Natural killer cell (primary cell): ENCODE results near the gene EVI2A. TPM values are rescaled to one million over a fixed set of nuclear protein-coding genes. Genes with fewer than 3 reads are reported as not detected.

ENCODE experiments used
- ATAC-seq, 3 donors: fragments of 150-1000 bp in 2 of 3; fragments of 200-7000 bp in 1 of 3; cut with Tn5 transposase; 1 replicate in 1 of 3; 2 replicates in 2 of 3; pipeline ENCODE4 v1.10.0; 2021; ENCODE audit warnings: mild to moderate bottlenecking in 2 of 3, moderate library complexity in 2 of 3
- DNase-seq, 2 donors: peaks; one replicate each; pipeline versions ENCODE4 v3.0.0 to v3.0.0-alpha.2; 2013 to 2021; ENCODE audit warnings: mixed read lengths in 1 of 2
- H3K27ac ChIP-seq: one replicate; pipeline ENCODE4 v1.5.1; 2013; ENCODE audit warnings: mild to moderate bottlenecking, low read length
- H3K27me3 ChIP-seq: one replicate; pipeline ENCODE4 v1.6.1; 2013; ENCODE audit warnings: low read length; ENCODE audit not compliant: control insufficient read depth, insufficient read depth
- H3K36me3 ChIP-seq: one replicate; pipeline ENCODE4 v1.6.1; 2013; ENCODE audit warnings: low read length; ENCODE audit not compliant: control insufficient read depth, insufficient read depth
- H3K4me1 ChIP-seq: one replicate; pipeline ENCODE4 v1.6.1; 2013; ENCODE audit warnings: low read length; ENCODE audit not compliant: control insufficient read depth, insufficient read depth
- H3K4me3 ChIP-seq: one replicate; pipeline ENCODE4 v1.5.1; 2013; ENCODE audit warnings: low read length
- H3K9me3 ChIP-seq: one replicate; pipeline ENCODE4 v1.6.1; 2013; ENCODE audit warnings: low read length; ENCODE audit not compliant: control insufficient read depth, insufficient read depth
- H3K27ac Mint-ChIP-seq, 2 donors: one replicate each; pipeline ENCODE4 v1.8.0; 2022; ENCODE audit warnings: mild to moderate bottlenecking in 2 of 2, mixed read lengths in 2 of 2, moderate library complexity in 1 of 2
- H3K27me3 Mint-ChIP-seq, 2 donors: one replicate each; pipeline ENCODE4 v1.8.0; 2022; ENCODE audit warnings: low read depth in 2 of 2, mixed read lengths in 2 of 2
- H3K36me3 Mint-ChIP-seq: one replicate; pipeline ENCODE4 v1.8.0; 2022; ENCODE audit warnings: mixed read lengths
- H3K4me1 Mint-ChIP-seq, 2 donors: one replicate each; pipeline ENCODE4 v1.8.0; 2022; ENCODE audit warnings: mixed read lengths in 2 of 2
- H3K4me3 Mint-ChIP-seq: one replicate; pipeline ENCODE4 v1.8.0; 2022; ENCODE audit warnings: mild to moderate bottlenecking, moderate library complexity, mixed read lengths
- H3K9me3 Mint-ChIP-seq, 2 donors: one replicate each; pipeline ENCODE4 v1.8.0; 2022; ENCODE audit warnings: mixed read lengths in 2 of 2
- CTCF ChIP-seq: fragments of 200-600 bp; IDR thresholded peaks from one replicate; pipeline ENCODE4 v1.8.0; 2022; ENCODE audit warnings: antibody characterized with exemption
- WGBS: methylation state at CpG from one replicate; pipeline ENCODE4 v1.1.7; 2013; ENCODE audit warnings: missing lambda C conversion rate; ENCODE audit not compliant: insufficient coverage; 5-methylcytosine and 5-hydroxymethylcytosine counted together
- intact Hi-C: fragments of 100-400 bp; cut with micrococcal nuclease; formaldehyde crosslinking; loops from one replicate; pipeline ENCODE4 v1.14.2; 2022
- total RNA-seq, 4 donors: library from RNA; stranded (reverse); fragments of 120-200 nt in 1 of 4; gene quantifications; one replicate each; pipeline versions ENCODE4 v1.2.3 to v1.2.4, GENCODE V29; 2013 to 2022

The EVI2A gene
- total RNA-seq, 3 donors from 2014 or later (not counting 1 experiment from before 2014, with no cell fraction given) = 20.9 to 33.0 (median 32.4) TPM

GRCh38 chr17:31275116-31275515 is 46.3 kb downstream of the EVI2A start:
- no peaks in the 10 kb centered on the region for H3K4me1 ChIP-seq
- H3K27me3 ChIP-seq = no peaks in the 10 kb centered on the region
- Mint-ChIP-seq H3K4me1 (peaks cover 0 to 5% of the 10 kb centered on the region in 2 donors), H3K27ac (no peak overlapping the region), H3K27me3 (no peaks in the 10 kb centered on the region), H3K36me3 (no peaks in the 10 kb centered on the region), H3K9me3 (no peaks in the 10 kb centered on the region), H3K4me3 (no peak overlapping the region)
- DNase-seq (no peak), ATAC-seq (no peak)
- TF ChIP-seq CTCF = no peak
- no peak overlapping the region for H3K27ac ChIP-seq
- intact Hi-C loops = no loop called here
- no CpG with 5 or more reads among the region's 1 CpG for WGBS
- no peaks in the 10 kb centered on the region for H3K9me3 ChIP-seq
- no peak overlapping the region for H3K4me3 ChIP-seq
- peaks cover 10% of the 10 kb centered on the region for H3K36me3 ChIP-seq

GRCh38 chr17:31274252-31274651 is 47.2 kb downstream of the EVI2A start:
- Mint-ChIP-seq H3K4me1 (peaks cover 0 to 5% of the 10 kb centered on the region in 2 donors), H3K36me3 (peaks cover 1% of the 10 kb centered on the region), H3K9me3 (no peaks in the 10 kb centered on the region), H3K27me3 (no peaks in the 10 kb centered on the region), H3K27ac (no peak overlapping the region), H3K4me3 (no peak overlapping the region)
- no peaks in the 10 kb centered on the region for H3K9me3 ChIP-seq
- H3K27ac ChIP-seq = no peak overlapping the region
- 100% methylated on average over 2 of the region's 2 CpGs for WGBS
- no peak overlapping the region for H3K4me3 ChIP-seq
- intact Hi-C loops = no loop called here
- H3K36me3 ChIP-seq = peaks cover 14% of the 10 kb centered on the region
- TF ChIP-seq CTCF = no peak
- ATAC-seq (no peak), DNase-seq (no peak)
- no peaks in the 10 kb centered on the region for H3K4me1 ChIP-seq
- no peaks in the 10 kb centered on the region for H3K27me3 ChIP-seq

GRCh38 chr17:31273516-31273915 is 47.9 kb downstream of the EVI2A start:
- ATAC-seq = no peak
- no peak overlapping the region for H3K27ac Mint-ChIP-seq
- no peaks in the 10 kb centered on the region for H3K27me3 Mint-ChIP-seq
- no peak for DNase-seq
- Histone ChIP-seq H3K36me3 (peaks cover 18% of the 10 kb centered on the region), H3K4me1 (no peaks in the 10 kb centered on the region), H3K27ac (no peak overlapping the region), H3K9me3 (no peaks in the 10 kb centered on the region), H3K27me3 (no peaks in the 10 kb centered on the region), H3K4me3 (no peak overlapping the region)
- WGBS = no CpG with 5 or more reads among the region's 1 CpG
- H3K9me3 Mint-ChIP-seq = no peaks in the 10 kb centered on the region
- no peak for TF ChIP-seq CTCF
- H3K4me3 Mint-ChIP-seq = no peak overlapping the region
- peaks cover 6% of the 10 kb centered on the region for H3K36me3 Mint-ChIP-seq
- H3K4me1 Mint-ChIP-seq = peaks cover 0 to 5% of the 10 kb centered on the region in 2 donors
- intact Hi-C loops = no loop called here

- Mint-ChIP-seq H3K27ac (no peak overlapping the region), H3K4me1 (peaks cover 0 to 5% of the 10 kb centered on the region in 2 donors), H3K27me3 (no peaks in the 10 kb centered on the region), H3K36me3 (peaks cover 6% of the 10 kb centered on the region), H3K9me3 (no peaks in the 10 kb centered on the region), H3K4me3 (no peak overlapping the region)
- no peak for TF ChIP-seq CTCF
- Histone ChIP-seq H3K4me1 (no peaks in the 10 kb centered on the region), H3K9me3 (no peaks in the 10 kb centered on the region), H3K27me3 (no peaks in the 10 kb centered on the region), H3K27ac (no peak overlapping the region), H3K36me3 (peaks cover 18% of the 10 kb centered on the region), H3K4me3 (no peak overlapping the region)
- DNase-seq (no peak), ATAC-seq (no peak)
- intact Hi-C loops = no loop called here
Observed at GRCh38 chr17:31272803-31273202, 48.6 kb downstream of the EVI2A start.
